Measurements from ENCODE around the gene SLC7A6. TPM values are rescaled to one million over a fixed set of nuclear protein-coding genes. Genes with fewer than 3 reads are reported as not detected.

SLC7A6 gene
- total and polyA plus RNA-seq, 2 of the 13 experiments (the other 11 are each of a cell fraction or from before 2014, with no cell fraction given): 35.8 to 70.8 TPM

DNA sequence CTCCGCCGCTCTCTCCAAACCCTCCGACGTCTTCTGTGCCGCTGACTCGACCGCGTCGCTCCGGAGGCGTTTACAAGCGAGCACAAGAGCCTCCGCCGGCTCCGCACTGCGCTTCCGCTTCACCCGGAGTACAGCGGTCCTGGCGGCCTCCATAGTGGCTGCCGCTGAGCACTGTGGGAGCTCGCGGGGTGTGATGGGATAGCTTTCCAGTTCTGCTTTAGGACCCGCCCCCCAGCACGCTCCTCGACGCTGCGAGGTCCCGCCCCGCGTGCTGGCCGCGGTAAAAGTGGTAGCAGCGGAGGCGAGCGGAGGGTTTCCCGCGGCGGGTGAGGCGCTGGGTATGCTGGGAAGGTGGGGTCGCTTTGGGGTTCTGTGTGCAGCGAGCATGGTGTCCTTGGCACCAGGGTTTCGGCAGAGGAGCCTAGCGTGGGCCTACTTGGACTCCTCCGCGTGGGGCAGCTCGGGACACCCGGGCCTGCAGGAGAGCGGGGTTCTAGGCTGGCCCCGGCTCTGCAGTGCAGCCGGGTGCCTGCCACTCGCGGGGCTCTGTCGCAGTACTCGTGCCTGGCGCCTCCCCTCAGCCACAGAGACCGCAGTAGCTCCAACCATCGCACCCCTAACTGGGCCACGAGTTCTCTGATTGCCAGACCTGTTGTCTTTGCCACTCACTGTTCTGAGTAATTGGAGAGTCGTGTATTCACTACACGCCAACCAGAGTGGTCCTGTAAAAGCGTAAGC lies 46.6 kb downstream of the SLC7A6 start, which contains the start of the genes PRMT7 and SLC7A6OS (continued):
- TF ChIP-seq ZNF136 (CRISPR knock-in tag; IDR thresholded peaks at IDR 0.05; ENCODE audit: low read depth): peak; percentile 98
- peak; percentile 91 for TF ChIP-seq ESRRA (CRISPR knock-in tag; IDR thresholded peaks at IDR 0.05; ENCODE audit: low read depth)
- TF ChIP-seq RFX5 (IDR thresholded peaks at IDR 0.05; ENCODE audit: low read depth, low read length): no peak; the same call in 1 of the 2 replicates
- TF ChIP-seq, protein P1, sequence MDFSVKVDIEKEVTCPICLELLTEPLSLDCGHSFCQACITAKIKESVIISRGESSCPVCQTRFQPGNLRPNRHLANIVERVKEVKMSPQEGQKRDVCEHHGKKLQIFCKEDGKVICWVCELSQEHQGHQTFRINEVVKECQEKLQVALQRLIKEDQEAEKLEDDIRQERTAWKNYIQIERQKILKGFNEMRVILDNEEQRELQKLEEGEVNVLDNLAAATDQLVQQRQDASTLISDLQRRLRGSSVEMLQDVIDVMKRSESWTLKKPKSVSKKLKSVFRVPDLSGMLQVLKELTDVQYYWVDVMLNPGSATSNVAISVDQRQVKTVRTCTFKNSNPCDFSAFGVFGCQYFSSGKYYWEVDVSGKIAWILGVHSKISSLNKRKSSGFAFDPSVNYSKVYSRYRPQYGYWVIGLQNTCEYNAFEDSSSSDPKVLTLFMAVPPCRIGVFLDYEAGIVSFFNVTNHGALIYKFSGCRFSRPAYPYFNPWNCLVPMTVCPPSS (IDR thresholded peaks at IDR 0.05): no peak
- TF ChIP-seq, protein P2, sequence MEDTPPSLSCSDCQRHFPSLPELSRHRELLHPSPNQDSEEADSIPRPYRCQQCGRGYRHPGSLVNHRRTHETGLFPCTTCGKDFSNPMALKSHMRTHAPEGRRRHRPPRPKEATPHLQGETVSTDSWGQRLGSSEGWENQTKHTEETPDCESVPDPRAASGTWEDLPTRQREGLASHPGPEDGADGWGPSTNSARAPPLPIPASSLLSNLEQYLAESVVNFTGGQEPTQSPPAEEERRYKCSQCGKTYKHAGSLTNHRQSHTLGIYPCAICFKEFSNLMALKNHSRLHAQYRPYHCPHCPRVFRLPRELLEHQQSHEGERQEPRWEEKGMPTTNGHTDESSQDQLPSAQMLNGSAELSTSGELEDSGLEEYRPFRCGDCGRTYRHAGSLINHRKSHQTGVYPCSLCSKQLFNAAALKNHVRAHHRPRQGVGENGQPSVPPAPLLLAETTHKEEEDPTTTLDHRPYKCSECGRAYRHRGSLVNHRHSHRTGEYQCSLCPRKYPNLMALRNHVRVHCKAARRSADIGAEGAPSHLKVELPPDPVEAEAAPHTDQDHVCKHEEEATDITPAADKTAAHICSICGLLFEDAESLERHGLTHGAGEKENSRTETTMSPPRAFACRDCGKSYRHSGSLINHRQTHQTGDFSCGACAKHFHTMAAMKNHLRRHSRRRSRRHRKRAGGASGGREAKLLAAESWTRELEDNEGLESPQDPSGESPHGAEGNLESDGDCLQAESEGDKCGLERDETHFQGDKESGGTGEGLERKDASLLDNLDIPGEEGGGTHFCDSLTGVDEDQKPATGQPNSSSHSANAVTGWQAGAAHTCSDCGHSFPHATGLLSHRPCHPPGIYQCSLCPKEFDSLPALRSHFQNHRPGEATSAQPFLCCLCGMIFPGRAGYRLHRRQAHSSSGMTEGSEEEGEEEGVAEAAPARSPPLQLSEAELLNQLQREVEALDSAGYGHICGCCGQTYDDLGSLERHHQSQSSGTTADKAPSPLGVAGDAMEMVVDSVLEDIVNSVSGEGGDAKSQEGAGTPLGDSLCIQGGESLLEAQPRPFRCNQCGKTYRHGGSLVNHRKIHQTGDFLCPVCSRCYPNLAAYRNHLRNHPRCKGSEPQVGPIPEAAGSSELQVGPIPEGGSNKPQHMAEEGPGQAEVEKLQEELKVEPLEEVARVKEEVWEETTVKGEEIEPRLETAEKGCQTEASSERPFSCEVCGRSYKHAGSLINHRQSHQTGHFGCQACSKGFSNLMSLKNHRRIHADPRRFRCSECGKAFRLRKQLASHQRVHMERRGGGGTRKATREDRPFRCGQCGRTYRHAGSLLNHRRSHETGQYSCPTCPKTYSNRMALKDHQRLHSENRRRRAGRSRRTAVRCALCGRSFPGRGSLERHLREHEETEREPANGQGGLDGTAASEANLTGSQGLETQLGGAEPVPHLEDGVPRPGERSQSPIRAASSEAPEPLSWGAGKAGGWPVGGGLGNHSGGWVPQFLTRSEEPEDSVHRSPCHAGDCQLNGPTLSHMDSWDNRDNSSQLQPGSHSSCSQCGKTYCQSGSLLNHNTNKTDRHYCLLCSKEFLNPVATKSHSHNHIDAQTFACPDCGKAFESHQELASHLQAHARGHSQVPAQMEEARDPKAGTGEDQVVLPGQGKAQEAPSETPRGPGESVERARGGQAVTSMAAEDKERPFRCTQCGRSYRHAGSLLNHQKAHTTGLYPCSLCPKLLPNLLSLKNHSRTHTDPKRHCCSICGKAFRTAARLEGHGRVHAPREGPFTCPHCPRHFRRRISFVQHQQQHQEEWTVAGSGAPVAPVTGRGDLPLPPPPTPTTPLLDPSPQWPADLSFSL (CRISPR knock-in tag; IDR thresholded peaks at IDR 0.05): peak; percentile 62; the same call in 1 of the 2 replicates
- peak; percentile 98 for TF ChIP-seq MTF1 (CRISPR knock-in tag; IDR thresholded peaks at IDR 0.05)
- TF ChIP-seq ZNF331 (CRISPR knock-in tag; IDR thresholded peaks at IDR 0.05): peak; percentile 98
- peak; percentile 94 for TF ChIP-seq HNRNPLL (IDR thresholded peaks at IDR 0.05; ENCODE audit: low read depth, low read length, poor library complexity, severe bottlenecking)
- TF ChIP-seq ZFYVE20 (CRISPR knock-in tag; IDR thresholded peaks at IDR 0.05; ENCODE audit: borderline replicate concordance, low read depth): peak; percentile 80; the same call in 1 of the 2 replicates
- TF ChIP-seq, protein P3, sequence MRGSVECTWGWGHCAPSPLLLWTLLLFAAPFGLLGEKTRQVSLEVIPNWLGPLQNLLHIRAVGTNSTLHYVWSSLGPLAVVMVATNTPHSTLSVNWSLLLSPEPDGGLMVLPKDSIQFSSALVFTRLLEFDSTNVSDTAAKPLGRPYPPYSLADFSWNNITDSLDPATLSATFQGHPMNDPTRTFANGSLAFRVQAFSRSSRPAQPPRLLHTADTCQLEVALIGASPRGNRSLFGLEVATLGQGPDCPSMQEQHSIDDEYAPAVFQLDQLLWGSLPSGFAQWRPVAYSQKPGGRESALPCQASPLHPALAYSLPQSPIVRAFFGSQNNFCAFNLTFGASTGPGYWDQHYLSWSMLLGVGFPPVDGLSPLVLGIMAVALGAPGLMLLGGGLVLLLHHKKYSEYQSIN (CRISPR knock-in tag; IDR thresholded peaks at IDR 0.05; ENCODE audit: borderline replicate concordance): 0 out of 2 replicates have a peak, but pooled peaks have one; percentile 19
- TF ChIP-seq ZSCAN12 (CRISPR knock-in tag; IDR thresholded peaks at IDR 0.05): peak; percentile 99
- TF ChIP-seq SYNCRIP (IDR thresholded peaks at IDR 0.05; ENCODE audit: insufficient read depth, low read depth, low read length): no peak
- TF ChIP-seq SETDB1 (CRISPR knock-in tag; IDR thresholded peaks at IDR 0.05; ENCODE audit: borderline replicate concordance): peak; percentile 97
- TF ChIP-seq KDM4B (CRISPR knock-in tag; IDR thresholded peaks at IDR 0.05): peak; percentile 95
- TF ChIP-seq ZNF234 (CRISPR knock-in tag; conservative IDR thresholded peaks at IDR 0.05): no peak
- TF ChIP-seq, protein P4, sequence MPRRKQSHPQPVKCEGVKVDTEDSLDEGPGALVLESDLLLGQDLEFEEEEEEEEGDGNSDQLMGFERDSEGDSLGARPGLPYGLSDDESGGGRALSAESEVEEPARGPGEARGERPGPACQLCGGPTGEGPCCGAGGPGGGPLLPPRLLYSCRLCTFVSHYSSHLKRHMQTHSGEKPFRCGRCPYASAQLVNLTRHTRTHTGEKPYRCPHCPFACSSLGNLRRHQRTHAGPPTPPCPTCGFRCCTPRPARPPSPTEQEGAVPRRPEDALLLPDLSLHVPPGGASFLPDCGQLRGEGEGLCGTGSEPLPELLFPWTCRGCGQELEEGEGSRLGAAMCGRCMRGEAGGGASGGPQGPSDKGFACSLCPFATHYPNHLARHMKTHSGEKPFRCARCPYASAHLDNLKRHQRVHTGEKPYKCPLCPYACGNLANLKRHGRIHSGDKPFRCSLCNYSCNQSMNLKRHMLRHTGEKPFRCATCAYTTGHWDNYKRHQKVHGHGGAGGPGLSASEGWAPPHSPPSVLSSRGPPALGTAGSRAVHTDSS (CRISPR knock-in tag; conservative IDR thresholded peaks at IDR 0.05): no peak; the same call in 1 of the 2 replicates
- TF ChIP-seq FOXP1 (IDR thresholded peaks at IDR 0.05): no peak
- TF ChIP-seq FOXP1 (CRISPR knock-in tag; IDR thresholded peaks at IDR 0.05): peak; percentile 41; the same call in 1 of the 2 replicates
